Mucosa of descending colon (tissue), 3 donors: ENCODE measurements around the gene CBX8. TPM values are rescaled to one million over a fixed set of nuclear protein-coding genes. Genes with fewer than 3 reads are reported as not detected.

Experiments used
- ATAC-seq: fragments of 200-7000 bp; cut with Tn5 transposase; one replicate; pipeline ENCODE4 v1.9.1; 2020; ENCODE audit warnings: mild to moderate bottlenecking, moderate library complexity
- DNase-seq, 3 donors: peaks; one replicate each; pipeline ENCODE4 v3.0.0-alpha.2; 2020
- H3K36me3 ChIP-seq: fragments of 200-600 bp; one replicate; pipeline ENCODE4 v1.8.0; 2021; ENCODE audit warnings: low read depth, mild to moderate bottlenecking
- H3K4me1 ChIP-seq: fragments of 200-600 bp; one replicate; pipeline ENCODE4 v1.8.0; 2021; ENCODE audit warnings: low read depth, mild to moderate bottlenecking
- H3K4me3 ChIP-seq: fragments of 200-600 bp; one replicate; pipeline ENCODE4 v1.8.0; 2021; ENCODE audit warnings: mild to moderate bottlenecking
- H3K9me3 ChIP-seq: fragments of 200-600 bp; one replicate; pipeline ENCODE4 v1.8.0; 2021; ENCODE audit warnings: mild to moderate bottlenecking
- intact Hi-C, 2 donors: fragments of 100-400 bp; cut with DNase I in 1 of 2; cut with micrococcal nuclease in 1 of 2; formaldehyde crosslinking; loops; one replicate each; pipeline versions ENCODE4 v1.11.0 to v1.11.1; 2022; cut with DNase I, micrococcal nuclease
- total RNA-seq, 3 donors: library from RNA; stranded (reverse); fragmentation: NEBNext Ultra II Directional in 2 of 3; extraction: Animal tissue kit (Norgen Biotek cat#: 25700) in 2 of 3; gene quantifications; one replicate each; pipeline versions ENCODE4 v1.2.1 to v1.2.4, GENCODE V29; 2021 to 2023
- TF ChIP-seq, protein P1 (sequence below): fragments of 200-600 bp; IDR thresholded peaks from one replicate; pipeline ENCODE4 v1.8.0; 2022; ENCODE audit warnings: antibody characterized with exemption, mild to moderate bottlenecking
- donor health status: DM: no; HTN: no; CAD: no; lungs with moderate emphysema.
- donor health status: DM: no; HTN: no; CAD: no.
- donor health status: DM: no; HTN: yes; CAD: no.

Gene CBX8
- total RNA-seq, 3 donors from 2014 or later, result 3.4 to 4.7 (median 4.0) TPM

DNA sequence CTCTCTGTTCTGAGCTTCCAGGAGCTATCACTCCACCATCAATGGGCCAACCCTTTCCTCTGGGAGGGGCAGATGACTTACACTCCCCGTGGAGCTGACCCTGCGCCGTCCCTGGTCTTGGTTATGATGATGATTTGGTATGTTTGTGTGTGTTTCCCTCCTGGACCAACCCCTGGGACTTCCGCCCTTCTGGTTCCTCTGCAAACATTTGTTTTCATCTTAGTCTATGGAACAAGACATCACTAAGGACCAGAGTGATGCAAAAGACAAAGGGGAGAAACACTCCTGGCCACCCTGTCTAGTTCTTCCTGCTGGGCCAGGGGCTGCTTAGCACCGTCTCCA, 28.7 kb upstream of the CBX8 start:
- Histone ChIP-seq H3K36me3 (no peaks in the 10 kb centered on the region), H3K9me3 (no peaks in the 10 kb centered on the region), H3K4me3 (no peak overlapping the region), H3K4me1 (peaks cover 10% of the 10 kb centered on the region)
- intact Hi-C loops, result no loop called here
- DNase-seq (no peak), ATAC-seq (no peak)
- TF ChIP-seq, protein P1, sequence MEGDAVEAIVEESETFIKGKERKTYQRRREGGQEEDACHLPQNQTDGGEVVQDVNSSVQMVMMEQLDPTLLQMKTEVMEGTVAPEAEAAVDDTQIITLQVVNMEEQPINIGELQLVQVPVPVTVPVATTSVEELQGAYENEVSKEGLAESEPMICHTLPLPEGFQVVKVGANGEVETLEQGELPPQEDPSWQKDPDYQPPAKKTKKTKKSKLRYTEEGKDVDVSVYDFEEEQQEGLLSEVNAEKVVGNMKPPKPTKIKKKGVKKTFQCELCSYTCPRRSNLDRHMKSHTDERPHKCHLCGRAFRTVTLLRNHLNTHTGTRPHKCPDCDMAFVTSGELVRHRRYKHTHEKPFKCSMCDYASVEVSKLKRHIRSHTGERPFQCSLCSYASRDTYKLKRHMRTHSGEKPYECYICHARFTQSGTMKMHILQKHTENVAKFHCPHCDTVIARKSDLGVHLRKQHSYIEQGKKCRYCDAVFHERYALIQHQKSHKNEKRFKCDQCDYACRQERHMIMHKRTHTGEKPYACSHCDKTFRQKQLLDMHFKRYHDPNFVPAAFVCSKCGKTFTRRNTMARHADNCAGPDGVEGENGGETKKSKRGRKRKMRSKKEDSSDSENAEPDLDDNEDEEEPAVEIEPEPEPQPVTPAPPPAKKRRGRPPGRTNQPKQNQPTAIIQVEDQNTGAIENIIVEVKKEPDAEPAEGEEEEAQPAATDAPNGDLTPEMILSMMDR, result no peak

DNA sequence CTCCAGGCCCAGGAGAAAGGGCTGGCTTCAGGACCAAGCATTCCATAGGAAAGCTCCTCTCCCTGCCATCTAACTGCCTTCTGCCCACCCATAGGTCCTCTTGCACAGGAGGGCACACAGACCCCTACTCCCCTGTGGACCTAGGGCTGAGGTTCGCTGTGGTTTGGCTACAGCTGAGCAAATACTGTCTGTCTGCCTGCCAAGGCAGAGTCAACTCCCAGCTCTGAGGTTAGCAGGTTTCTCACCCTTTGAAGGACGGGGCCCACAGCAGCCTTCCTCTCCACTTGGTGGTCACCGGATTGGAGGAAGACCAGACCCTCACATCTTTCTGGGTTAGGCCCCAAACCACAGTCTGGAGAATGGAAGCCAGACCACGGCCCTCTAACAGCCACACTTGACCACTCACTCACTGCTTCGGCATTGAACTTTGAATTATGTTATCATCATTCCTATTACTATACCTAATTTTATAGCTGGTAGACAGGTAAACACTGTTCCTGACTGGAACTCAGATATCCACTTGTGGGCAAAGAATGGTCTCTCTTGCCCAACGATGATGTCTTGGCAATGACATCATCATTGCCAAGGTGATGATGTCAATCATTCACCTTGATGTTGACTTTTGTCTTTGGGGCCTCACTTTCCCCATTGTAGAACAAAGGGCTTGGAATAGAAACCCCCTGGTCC, 28.2 kb upstream of the CBX8 start:
- Histone ChIP-seq H3K4me1 (peaks cover 8% of the 10 kb centered on the region), H3K36me3 (no peaks in the 10 kb centered on the region), H3K9me3 (no peaks in the 10 kb centered on the region), H3K4me3 (no peak overlapping the region)
- no peak for ATAC-seq
- DNase-seq, result no peak
- TF ChIP-seq, protein P1, result no peak
- intact Hi-C loops, result no loop called here

DNA sequence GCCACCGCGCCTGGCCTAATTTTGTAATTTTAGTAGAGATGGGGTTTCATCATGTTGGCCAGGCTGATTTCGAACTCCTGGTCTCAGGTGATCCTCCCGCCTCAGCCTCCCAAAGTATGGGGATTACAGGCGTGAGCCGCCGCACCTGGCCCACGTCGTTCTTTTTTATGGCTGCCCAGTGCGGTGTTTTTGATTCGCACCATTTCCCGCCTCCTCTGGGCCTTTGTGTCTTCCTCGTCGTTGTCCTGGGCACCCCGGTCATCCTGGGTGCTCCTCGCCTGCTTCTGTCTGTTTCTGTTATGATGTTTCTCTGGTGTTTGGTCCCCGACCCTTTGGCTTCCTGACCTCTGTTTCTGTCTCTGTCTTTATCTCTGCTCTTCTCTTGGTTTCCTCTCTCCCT, 27.4 kb upstream of the CBX8 start:
- H3K36me3 ChIP-seq, result no peaks in the 10 kb centered on the region
- TF ChIP-seq, protein P1, result no peak
- intact Hi-C loops, result no loop called here

DNA sequence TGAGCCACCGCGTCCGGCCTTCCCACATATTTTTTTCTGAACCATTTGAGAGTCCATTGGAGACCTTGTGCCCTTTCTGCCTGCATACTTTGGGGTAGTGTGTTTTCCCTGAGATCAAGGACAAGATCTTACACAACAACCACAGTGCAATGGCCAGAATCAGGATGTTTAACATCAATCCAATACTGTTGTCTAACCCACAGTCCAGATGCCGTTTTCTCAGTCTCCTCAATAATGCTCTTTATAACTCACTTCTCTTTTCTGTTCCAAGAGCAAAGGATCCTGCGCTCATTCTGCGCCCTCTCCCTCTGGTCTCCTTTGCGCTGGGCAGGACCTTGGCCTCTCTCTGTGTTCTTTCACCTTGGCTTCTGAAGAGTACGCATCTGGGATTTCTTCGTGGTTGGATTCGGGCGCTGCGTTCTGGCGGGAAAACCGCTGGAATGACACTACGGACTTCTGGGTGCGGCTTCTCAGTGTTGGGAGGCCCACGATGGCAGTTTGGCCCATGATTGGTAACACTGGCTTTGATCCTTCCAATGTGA, 25.8 kb upstream of the CBX8 start:
- ATAC-seq (no peak), DNase-seq (no peak)
- TF ChIP-seq, protein P1, result no peak
- Histone ChIP-seq H3K4me1 (no peaks in the 10 kb centered on the region), H3K36me3 (no peaks in the 10 kb centered on the region), H3K9me3 (no peaks in the 10 kb centered on the region), H3K4me3 (no peak overlapping the region)
- intact Hi-C loops, result no loop called here

More for the DNA sequence above, 27.4 kb upstream of the CBX8 start:
- Histone ChIP-seq H3K4me3 (no peak overlapping the region), H3K4me1 (peaks cover 1% of the 10 kb centered on the region), H3K9me3 (no peaks in the 10 kb centered on the region)
- ATAC-seq (no peak), DNase-seq (no peak)

DNA sequence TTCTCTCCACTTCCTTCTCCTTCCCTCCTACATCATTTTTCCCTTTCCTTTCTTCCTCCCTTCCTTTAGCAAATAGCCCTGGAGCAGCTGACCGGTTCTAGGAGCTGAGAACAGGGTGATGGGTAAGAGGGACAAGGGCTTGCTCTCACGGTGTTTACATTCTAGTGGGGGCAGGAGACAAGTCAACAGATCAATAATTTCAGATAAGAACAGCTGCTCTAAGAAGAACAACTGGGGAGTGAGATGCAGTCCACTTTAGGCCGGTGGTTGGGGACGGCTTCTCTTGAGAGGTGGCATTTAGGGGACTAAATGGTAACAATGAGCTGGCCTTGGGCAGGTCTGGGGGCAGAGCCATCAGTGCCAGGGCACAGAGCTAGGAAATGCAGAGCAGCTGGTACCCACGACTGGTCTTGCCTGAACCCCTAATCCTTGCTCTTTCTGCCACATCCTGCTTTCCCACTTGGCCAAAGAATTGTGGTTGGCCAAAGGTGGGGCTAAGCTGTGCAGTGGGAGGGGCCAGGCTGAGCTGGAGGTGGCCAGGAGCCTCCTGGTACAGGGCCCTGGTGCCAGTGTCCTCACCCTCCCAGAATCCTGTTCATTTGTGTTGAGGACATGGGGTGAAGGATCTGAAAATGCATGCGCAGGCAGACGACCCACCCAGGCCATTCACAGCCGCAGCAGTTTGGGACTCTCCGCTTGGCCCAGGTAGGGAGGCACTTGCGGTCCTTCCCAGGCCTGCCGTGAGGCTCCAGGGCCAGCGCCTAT, 24.6 kb upstream of the CBX8 start:
- DNase-seq (no peak), ATAC-seq (no peak)

More for the DNA sequence above, 24.6 kb upstream of the CBX8 start:
- no peaks in the 10 kb centered on the region for H3K9me3 ChIP-seq
- intact Hi-C loops, result no loop called here
- no peaks in the 10 kb centered on the region for H3K4me1 ChIP-seq
- no peaks in the 10 kb centered on the region for H3K36me3 ChIP-seq
- H3K4me3 ChIP-seq, result no peak overlapping the region
- TF ChIP-seq, protein P1, result no peak
